ENCODE measurements around the gene AMBRA1.

AMBRA1 gene

DNA sequence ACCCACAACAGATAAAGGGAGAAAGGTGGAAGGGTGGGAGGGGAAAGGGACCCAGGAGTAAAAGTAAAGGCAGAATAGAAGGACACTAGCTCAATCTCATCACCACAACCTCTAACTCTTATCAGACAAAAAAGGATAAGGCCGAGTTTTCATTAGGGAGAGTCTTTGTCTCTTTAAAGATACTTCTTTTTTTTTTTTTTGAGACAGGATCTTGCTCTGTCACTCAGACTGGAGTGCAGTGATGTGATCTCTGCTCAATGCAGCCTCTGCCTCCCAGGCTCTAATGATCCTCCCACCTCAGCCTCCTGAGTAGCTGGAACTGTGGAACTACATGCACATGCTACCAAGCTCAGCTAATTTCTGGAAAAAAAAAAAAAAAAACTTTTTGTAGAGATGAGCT is 116.7 kb downstream of the AMBRA1 start:
- in situ Hi-C loops (cut with HindIII; ENCODE audit: low sequenced_read_pairs): no loop called here

- in situ Hi-C loops (cut with HindIII; ENCODE audit: low sequenced_read_pairs): no loop called here
Observed at GRCh38 chr11:46475926-46476545, 117.8 kb downstream of the AMBRA1 start.

- in situ Hi-C loops (cut with HindIII; ENCODE audit: low sequenced_read_pairs): no loop called here
Observed at GRCh38 chr11:46475051-46475925, 118.5 kb downstream of the AMBRA1 start.

- in situ Hi-C loops (cut with HindIII; ENCODE audit: low sequenced_read_pairs): no loop called here
Observed at GRCh38 chr11:46472662-46472994, 121.2 kb downstream of the AMBRA1 start.

DNA sequence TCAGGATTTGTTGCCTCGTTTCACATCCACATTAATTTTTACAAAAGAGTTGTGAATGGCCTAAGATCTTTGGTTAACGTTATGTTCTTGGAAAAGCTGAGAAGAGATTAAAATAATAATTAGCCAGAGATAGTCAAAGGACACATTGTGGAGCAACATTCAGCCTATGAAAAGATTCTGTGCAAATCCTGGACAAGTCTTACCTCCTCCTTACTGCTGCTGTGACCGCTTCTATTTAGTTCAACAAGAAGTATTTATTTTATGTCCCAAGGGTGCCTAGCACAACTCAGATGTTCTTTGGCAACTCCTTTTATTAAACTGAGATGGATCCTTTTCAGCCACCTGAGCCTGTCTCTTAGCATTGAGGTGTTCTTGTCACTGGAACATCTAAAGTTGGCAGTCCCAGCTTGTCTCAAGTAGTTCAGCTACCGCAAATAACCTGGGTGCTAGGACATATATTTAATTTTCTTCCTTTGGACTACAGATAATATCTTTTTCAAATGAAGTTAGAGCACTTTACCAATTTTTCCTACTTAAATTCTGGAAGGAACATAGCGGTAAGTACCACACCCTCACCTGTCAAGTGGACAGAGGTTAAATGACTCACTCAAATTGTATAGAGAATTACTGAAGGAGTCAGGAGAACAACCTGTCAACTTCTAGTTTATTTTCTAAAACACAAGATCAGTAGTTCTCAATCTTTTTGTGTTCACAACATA is 121.7 kb downstream of the AMBRA1 start:
- in situ Hi-C loops (cut with HindIII; ENCODE audit: low sequenced_read_pairs): no loop called here

GRCh38 chr11:46469926-46470325 is 123.9 kb downstream of the AMBRA1 start:
- in situ Hi-C loops (cut with HindIII; ENCODE audit: low sequenced_read_pairs): no loop called here

GRCh38 chr11:46465683-46466082 is 128.1 kb downstream of the AMBRA1 start:
- in situ Hi-C loops (cut with HindIII; ENCODE audit: low sequenced_read_pairs): no loop called here

DNA sequence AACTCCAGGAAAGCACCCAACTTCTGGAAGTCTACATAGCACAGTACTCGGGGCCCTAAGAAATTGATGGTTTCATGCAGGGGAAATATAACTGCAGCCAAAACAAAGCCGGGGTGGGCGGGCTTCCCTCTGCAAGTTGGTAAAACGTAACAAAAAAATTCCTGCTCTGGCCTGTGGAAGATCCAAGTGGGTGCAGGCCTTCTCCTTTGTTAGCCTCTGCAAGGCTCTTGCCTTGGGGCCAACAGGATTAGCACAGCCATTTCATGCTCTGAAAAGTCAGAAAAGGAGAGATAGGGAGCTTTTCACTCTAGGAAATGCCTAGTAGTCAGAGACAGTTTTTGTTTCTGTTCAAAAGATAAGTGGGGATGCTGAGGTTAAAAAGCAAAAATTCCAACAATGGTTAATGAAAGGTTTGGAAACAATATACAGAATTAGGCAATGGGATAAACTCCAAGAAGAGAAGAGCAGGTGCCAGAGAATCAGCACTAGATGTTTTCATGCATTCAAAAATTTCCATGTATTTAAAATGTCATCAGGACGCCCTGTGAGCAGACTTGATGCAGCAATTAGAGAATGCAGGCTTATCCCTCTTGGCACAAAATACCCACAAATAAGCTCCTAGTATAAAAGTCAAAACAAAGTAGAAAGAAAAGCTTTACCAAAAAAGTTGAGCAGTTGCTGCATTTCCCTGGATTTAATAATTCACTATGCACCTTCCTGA is 130.0 kb downstream of the AMBRA1 start:
- in situ Hi-C loops (cut with HindIII; ENCODE audit: low sequenced_read_pairs): loop anchor here (5.0 kb wide), 1 partner anchor 37 kb away; no protein-coding TSS in a partner anchor

DNA sequence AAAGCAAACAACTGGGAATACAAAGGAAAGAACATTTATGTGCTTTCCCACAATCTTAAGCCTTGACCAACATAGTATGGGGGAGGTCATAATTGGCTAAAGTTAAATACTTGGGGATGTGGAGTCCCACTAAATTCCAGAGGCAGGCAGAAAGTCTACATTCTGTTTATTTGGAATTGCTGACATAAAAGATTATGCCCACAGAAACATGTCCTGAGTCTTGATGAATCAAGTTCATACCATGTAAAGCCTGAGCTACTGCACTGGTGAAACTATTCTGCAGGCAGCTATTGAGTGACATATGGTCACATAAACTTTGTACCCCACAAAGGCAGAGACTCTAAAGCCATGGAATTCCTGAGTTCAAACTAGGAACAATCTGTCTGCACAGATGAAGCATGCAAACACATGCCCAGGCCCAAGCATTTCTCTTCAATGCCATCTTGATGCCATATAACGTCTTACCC is 132.3 kb downstream of the AMBRA1 start:
- in situ Hi-C loops (cut with HindIII; ENCODE audit: low sequenced_read_pairs): loop anchor here (5.0 kb wide), 1 partner anchor 34 kb away; no protein-coding TSS in a partner anchor

DNA sequence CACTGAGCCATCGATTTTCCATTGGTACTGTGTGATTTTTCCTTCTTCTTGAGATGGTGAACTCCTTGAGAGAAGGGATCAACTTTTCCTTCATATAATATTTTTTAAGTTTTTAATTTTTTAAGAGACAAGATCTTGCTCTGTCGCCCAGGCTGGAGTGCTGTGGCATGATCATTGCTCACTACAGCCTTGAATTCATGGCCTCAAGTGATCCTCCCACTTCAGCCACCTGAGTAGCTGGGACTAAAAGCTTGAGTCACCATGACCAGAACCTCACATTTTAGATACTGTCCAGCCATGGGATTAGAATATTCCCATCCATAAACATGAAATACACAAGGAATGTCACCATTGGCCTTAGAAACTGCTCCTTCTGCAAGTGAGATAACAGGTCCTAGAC is 135.3 kb downstream of the AMBRA1 start:
- in situ Hi-C loops (cut with HindIII; ENCODE audit: low sequenced_read_pairs): no loop called here

DNA sequence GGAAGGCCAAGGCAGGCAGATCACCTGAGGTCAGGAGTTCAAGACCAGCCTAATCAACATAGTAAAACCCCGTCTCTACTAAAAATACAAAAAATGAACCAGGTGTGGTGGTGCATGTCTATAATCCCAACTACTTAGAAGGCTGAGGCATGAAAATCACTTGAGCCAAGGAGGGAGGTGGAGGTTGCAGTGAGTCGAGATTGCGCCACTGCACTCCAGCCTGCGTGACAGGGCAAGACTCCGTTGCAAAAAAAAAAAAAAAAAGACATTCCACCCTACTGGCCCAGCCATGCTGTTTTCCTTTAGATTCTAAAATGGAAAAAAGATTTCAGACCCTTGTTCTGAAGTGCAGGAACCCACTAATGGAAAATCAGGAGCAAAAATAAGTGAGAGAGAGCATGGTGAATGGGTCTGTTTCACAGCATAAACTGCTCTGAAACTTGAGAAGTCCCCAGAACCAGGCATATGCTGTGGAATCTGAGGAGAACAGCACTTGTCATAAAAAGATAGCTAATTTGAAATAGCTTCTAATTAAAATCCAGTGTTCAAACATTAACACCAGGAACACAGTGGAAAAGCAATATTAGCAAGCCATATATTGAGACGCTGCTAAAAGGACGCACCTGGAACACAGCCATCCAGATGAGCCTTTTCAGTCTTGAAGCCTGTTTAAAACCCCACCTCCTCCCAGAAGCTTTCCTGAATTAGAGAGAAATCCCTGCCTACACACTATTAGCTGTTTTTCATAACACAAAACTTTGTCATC is 136.0 kb downstream of the AMBRA1 start:
- in situ Hi-C loops (cut with HindIII; ENCODE audit: low sequenced_read_pairs): no loop called here

- in situ Hi-C loops (cut with HindIII; ENCODE audit: low sequenced_read_pairs): no loop called here
Observed at GRCh38 chr11:46457021-46457420, 136.8 kb downstream of the AMBRA1 start.

GRCh38 chr11:46456269-46457001 is 137.4 kb downstream of the AMBRA1 start:
- in situ Hi-C loops (cut with HindIII; ENCODE audit: low sequenced_read_pairs): no loop called here

- in situ Hi-C loops (cut with HindIII; ENCODE audit: low sequenced_read_pairs): no loop called here
Observed at GRCh38 chr11:46455834-46456233, 138.0 kb downstream of the AMBRA1 start.

- in situ Hi-C loops (cut with HindIII; ENCODE audit: low sequenced_read_pairs): no loop called here
Observed at GRCh38 chr11:46452918-46453517, 140.8 kb downstream of the AMBRA1 start.

- in situ Hi-C loops (cut with HindIII; ENCODE audit: low sequenced_read_pairs): no loop called here
Observed at GRCh38 chr11:46451759-46452158, 142.1 kb downstream of the AMBRA1 start.

DNA sequence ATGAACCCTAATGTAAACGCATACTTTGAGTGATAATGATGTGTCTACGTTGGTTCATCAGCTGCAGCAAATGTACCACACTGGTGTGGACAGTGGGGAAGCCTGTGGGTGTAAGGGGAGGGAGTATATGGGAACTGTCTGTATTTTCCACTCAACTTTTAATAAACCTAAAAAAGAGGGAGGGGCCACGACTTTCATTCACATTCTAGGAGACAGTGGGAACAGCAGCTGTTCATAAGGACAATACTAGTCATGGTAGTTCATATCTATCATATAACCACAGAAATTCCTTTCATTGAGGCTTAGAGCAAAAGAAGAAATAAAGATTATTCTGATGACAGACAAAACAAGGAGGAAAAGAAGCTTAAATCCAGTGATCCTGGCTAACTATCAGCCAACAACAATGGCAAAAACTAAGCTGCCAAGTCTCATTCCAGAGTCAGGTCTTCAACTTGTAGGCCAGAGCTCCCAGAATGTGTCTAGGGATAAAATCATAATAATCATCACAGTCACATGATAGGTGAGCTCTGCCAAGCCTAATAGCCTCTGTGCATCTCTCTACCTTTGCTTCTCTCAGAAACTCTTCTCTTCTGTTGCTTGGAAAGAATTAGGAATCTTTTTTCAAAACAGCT is 142.9 kb downstream of the AMBRA1 start:
- in situ Hi-C loops (cut with HindIII; ENCODE audit: low sequenced_read_pairs): no loop called here

DNA sequence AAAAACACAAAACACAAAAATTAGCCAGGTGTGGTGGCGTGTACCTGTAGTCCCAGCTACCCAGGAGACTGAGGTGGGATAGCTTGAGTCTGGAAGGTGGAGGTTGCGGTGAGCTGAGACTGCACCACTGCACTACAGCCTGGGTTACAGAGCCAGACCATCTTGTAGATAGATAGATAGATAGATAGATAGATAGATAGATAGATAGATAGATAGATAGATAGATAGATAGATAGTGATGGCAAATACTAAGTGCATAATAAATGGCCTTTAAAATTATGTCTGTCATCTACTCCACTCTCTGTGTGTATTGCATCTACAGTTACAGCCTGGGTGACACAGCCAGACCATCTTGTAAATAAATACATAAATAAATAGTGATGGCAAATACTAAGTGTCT is 146.3 kb downstream of the AMBRA1 start:
- in situ Hi-C loops (cut with HindIII; ENCODE audit: low sequenced_read_pairs): no loop called here

Data from endothelial cell of hepatic sinusoid (primary cell).